Thyroid gland (tissue), 4 donors: ENCODE results near the gene FMO1. TPM values are rescaled to one million over a fixed set of nuclear protein-coding genes. Genes with fewer than 3 reads are reported as not detected.

Source experiments
- DNase-seq, 2 donors: peaks; one replicate each; pipeline ENCODE4 v3.0.0-alpha.2; 2019
- H3K27ac ChIP-seq, 3 donors: fragments of 200-600 bp; sonication (generic); 1 replicate in 2 of 3; 2 replicates in 1 of 3; pipeline ENCODE4 v1.5.1; 2016 to 2019; ENCODE audit warnings: mild to moderate bottlenecking in 1 of 3, moderate library complexity in 1 of 3
- H3K27me3 ChIP-seq: fragments of 200-600 bp; sonication (generic); one replicate; pipeline ENCODE4 v1.5.1; 2019
- H3K36me3 ChIP-seq, 2 donors: fragments of 200-600 bp; sonication (generic); one replicate each; pipeline ENCODE4 v1.5.1; 2016 to 2019
- H3K4me1 ChIP-seq, 2 donors: fragments of 200-600 bp; sonication (generic); one replicate each; pipeline ENCODE4 v1.5.1; 2017 to 2019
- H3K4me3 ChIP-seq, 3 donors: fragments of 200-600 bp; sonication (generic); replicated peaks in 1 of 3; 1 replicate in 2 of 3; 2 replicates in 1 of 3; pipeline ENCODE4 v1.5.1; 2016; ENCODE audit warnings: mild to moderate bottlenecking in 1 of 3
- H3K9me3 ChIP-seq: fragments of 200-600 bp; sonication (generic); one replicate; pipeline ENCODE4 v1.5.1; 2017
- CTCF ChIP-seq, 6 experiments: fragments of 200-600 bp in 3 of 6; fragments of 450-650 bp in 3 of 6; sonication (generic) in 3 of 6; IDR thresholded peaks; one replicate each; pipeline ENCODE4 v1.5.1; 2016 to 2019; ENCODE audit warnings: antibody characterized with exemption in 6 of 6, mild to moderate bottlenecking in 2 of 6, inconsistent platforms in 1 of 6, moderate library complexity in 1 of 6
- POLR2A ChIP-seq, 2 donors: fragments of 450-650 bp; IDR thresholded peaks; one replicate each; pipeline ENCODE4 v1.6.1; 2017; ENCODE audit warnings: antibody characterized with exemption in 2 of 2, mild to moderate bottlenecking in 2 of 2, moderate library complexity in 1 of 2
- WGBS, 2 donors: methylation state at CpG; one replicate each; pipeline ENCODE4 v1.1.5; 2017; 5-methylcytosine and 5-hydroxymethylcytosine counted together
- intact Hi-C: fragments of 100-400 bp; cut with DNase I; formaldehyde crosslinking; loops from one replicate; pipeline ENCODE4 v1.15.1; 2023
- total RNA-seq, 4 donors: library from RNA; depleted of rRNA; stranded (reverse); fragments of >200 nt; gene quantifications; one replicate each; pipeline ENCODE4 v1.2.3, GENCODE V29; 2016

FMO1 gene
- total RNA-seq, 4 donors from 2014 or later: 0.81 to 6.9 (median 2.9) TPM

- intact Hi-C loops: no loop called here
- Histone ChIP-seq H3K9me3 (no peaks in the 10 kb centered on the region), H3K27ac (no peak overlapping the region), H3K36me3 (no peaks in the 10 kb centered on the region), H3K27me3 (no peaks in the 10 kb centered on the region), H3K4me1 (no peaks in the 10 kb centered on the region), H3K4me3 (no peak overlapping the region)
- WGBS, 2 donors: 82 to 84% methylated on average over 3 of the region's 3 CpGs
- TF ChIP-seq POLR2A (IDR thresholded peaks at IDR 0.05): no peak
- no peak for TF ChIP-seq CTCF (IDR thresholded peaks at IDR 0.05)
- no peak for DNase-seq
Observed at GRCh38 chr1:171295821-171296220, 47.5 kb downstream of the FMO1 start.

GRCh38 chr1:171296897-171297296 lies 48.6 kb downstream of the FMO1 start:
- Histone ChIP-seq H3K4me3 (no peak overlapping the region), H3K27me3 (no peaks in the 10 kb centered on the region), H3K27ac (no peak overlapping the region), H3K4me1 (no peaks in the 10 kb centered on the region), H3K9me3 (no peaks in the 10 kb centered on the region), H3K36me3 (no peaks in the 10 kb centered on the region)
- TF ChIP-seq CTCF (IDR thresholded peaks at IDR 0.05) (no peak), POLR2A (IDR thresholded peaks at IDR 0.05) (no peak)
- no peak for DNase-seq
- 80 to 86% methylated on average over 2 of the region's 2 CpGs for WGBS, 2 donors
- intact Hi-C loops: no loop called here

- Histone ChIP-seq H3K9me3 (no peaks in the 10 kb centered on the region), H3K27ac (no peak overlapping the region), H3K4me3 (no peak overlapping the region), H3K27me3 (no peaks in the 10 kb centered on the region), H3K4me1 (no peaks in the 10 kb centered on the region), H3K36me3 (no peaks in the 10 kb centered on the region)
- DNase-seq: no peak
- TF ChIP-seq CTCF (IDR thresholded peaks at IDR 0.05): no peak
- TF ChIP-seq POLR2A (IDR thresholded peaks at IDR 0.05): no peak
- 76 to 81% methylated on average over 4 of the region's 4 CpGs for WGBS, 2 donors
- intact Hi-C loops: no loop called here
Observed at GRCh38 chr1:171298696-171299095, 50.4 kb downstream of the FMO1 start.

GRCh38 chr1:171299342-171299741 lies 51.0 kb downstream of the FMO1 start:
- no peak overlapping the region for H3K27ac ChIP-seq
- H3K4me3 ChIP-seq: no peak overlapping the region
- no peaks in the 10 kb centered on the region for H3K9me3 ChIP-seq
- TF ChIP-seq POLR2A (IDR thresholded peaks at IDR 0.05) (no peak), CTCF (IDR thresholded peaks at IDR 0.05) (no peak)
- no peaks in the 10 kb centered on the region for H3K4me1 ChIP-seq
- intact Hi-C loops: no loop called here
- no peaks in the 10 kb centered on the region for H3K36me3 ChIP-seq
- WGBS, 2 donors: 83 to 84% methylated on average over 2 of the region's 2 CpGs
- DNase-seq: no peak
- H3K27me3 ChIP-seq: no peaks in the 10 kb centered on the region

GRCh38 chr1:171300401-171300800 lies 52.1 kb downstream of the FMO1 start:
- TF ChIP-seq CTCF (IDR thresholded peaks at IDR 0.05) (no peak), POLR2A (IDR thresholded peaks at IDR 0.05) (no peak)
- WGBS, 2 donors: 93 to 95% methylated on average over 1 of the region's 1 CpG
- H3K9me3 ChIP-seq: no peaks in the 10 kb centered on the region
- H3K27ac ChIP-seq: no peak overlapping the region
- no peak overlapping the region for H3K4me3 ChIP-seq
- H3K36me3 ChIP-seq: no peaks in the 10 kb centered on the region
- intact Hi-C loops: no loop called here
- DNase-seq: no peak
- no peaks in the 10 kb centered on the region for H3K4me1 ChIP-seq
- H3K27me3 ChIP-seq: no peaks in the 10 kb centered on the region
